ENCODE data around the gene TCP11. TPM values are rescaled to one million over a fixed set of nuclear protein-coding genes. Genes with fewer than 3 reads are reported as not detected.
A peak's percentile ranks its signal among the peaks of the same experiment; 100 is the strongest.

Gene TCP11
- 0.25 TPM in 1 of 2 replicates, not detected in the other for total RNA-seq (2014; rRNA removed; shearing (Covaris generic); ENCODE audit: low replicate concordance)

- no peaks in the 10 kb centered on the region for H3K9me3 ChIP-seq
- DNase-seq: no peak
- no peak within 1 kb of the TSS for H3K4me3 ChIP-seq
- H3K27me3 ChIP-seq: no peaks in the 10 kb centered on the region
- H3K36me3 ChIP-seq: no peaks in the 10 kb centered on the region
Measured at GRCh38 chr6:35141007-35141655, at the start of gene TCP11. Gene TCP11, minus strand, starts transcription at chr6:35141339. Its CDS starts 469 bp downstream, at chr6:35140870.

- H3K9me3 ChIP-seq: no peaks in the 10 kb centered on the region
- H3K27me3 ChIP-seq: no peaks in the 10 kb centered on the region
- no peak for DNase-seq
- no peak overlapping the region for H3K4me3 ChIP-seq
- no peaks in the 10 kb centered on the region for H3K36me3 ChIP-seq
Measured at GRCh38 chr6:35190306-35190705, 49.2 kb upstream of the TCP11 start.

GRCh38 chr6:35188886-35189285 is 47.7 kb upstream of the TCP11 start:
- Histone ChIP-seq H3K27me3 (no peaks in the 10 kb centered on the region), H3K4me3 (no peak overlapping the region)
- DNase-seq: no peak

GRCh38 chr6:35186571-35186970 is 45.4 kb upstream of the TCP11 start:
- H3K27me3 ChIP-seq: no peaks in the 10 kb centered on the region
- H3K4me3 ChIP-seq: no peak overlapping the region
- H3K36me3 ChIP-seq: no peaks in the 10 kb centered on the region
- no peak for DNase-seq
- no peaks in the 10 kb centered on the region for H3K9me3 ChIP-seq

More at GRCh38 chr6:35188886-35189285, 47.7 kb upstream of the TCP11 start:
- Histone ChIP-seq H3K36me3 (no peaks in the 10 kb centered on the region), H3K9me3 (no peaks in the 10 kb centered on the region)

GRCh38 chr6:35185971-35186370 is 44.8 kb upstream of the TCP11 start:
- Histone ChIP-seq H3K36me3 (no peaks in the 10 kb centered on the region), H3K27me3 (no peaks in the 10 kb centered on the region), H3K9me3 (no peaks in the 10 kb centered on the region), H3K4me3 (no peak overlapping the region)
- DNase-seq: no peak

GRCh38 chr6:35185302-35185681 is 44.2 kb upstream of the TCP11 start:
- Histone ChIP-seq H3K27me3 (no peaks in the 10 kb centered on the region), H3K36me3 (no peaks in the 10 kb centered on the region), H3K9me3 (no peaks in the 10 kb centered on the region), H3K4me3 (no peak overlapping the region)
- DNase-seq: peak; percentile 85

GRCh38 chr6:35184580-35185301 is 43.6 kb upstream of the TCP11 start:
- DNase-seq: no peak
- Histone ChIP-seq H3K36me3 (no peaks in the 10 kb centered on the region), H3K27me3 (no peaks in the 10 kb centered on the region), H3K4me3 (no peak overlapping the region), H3K9me3 (no peaks in the 10 kb centered on the region)

- Histone ChIP-seq H3K36me3 (no peaks in the 10 kb centered on the region), H3K9me3 (no peaks in the 10 kb centered on the region), H3K27me3 (no peaks in the 10 kb centered on the region), H3K4me3 (no peak overlapping the region)
- DNase-seq: no peak
Measured at GRCh38 chr6:35183935-35184334, 42.8 kb upstream of the TCP11 start.

GRCh38 chr6:35183281-35183680 is 42.1 kb upstream of the TCP11 start:
- Histone ChIP-seq H3K36me3 (no peaks in the 10 kb centered on the region), H3K27me3 (no peaks in the 10 kb centered on the region), H3K9me3 (no peaks in the 10 kb centered on the region), H3K4me3 (no peak overlapping the region)
- DNase-seq: no peak

- H3K27me3 ChIP-seq: no peaks in the 10 kb centered on the region
- no peak overlapping the region for H3K4me3 ChIP-seq
- no peaks in the 10 kb centered on the region for H3K9me3 ChIP-seq
- DNase-seq: peak; percentile 97
- no peaks in the 10 kb centered on the region for H3K36me3 ChIP-seq
Measured at GRCh38 chr6:35181933-35182612, 40.9 kb upstream of the TCP11 start.

- H3K36me3 ChIP-seq: no peaks in the 10 kb centered on the region
- no peaks in the 10 kb centered on the region for H3K9me3 ChIP-seq
- H3K27me3 ChIP-seq: no peaks in the 10 kb centered on the region
- H3K4me3 ChIP-seq: no peak overlapping the region
- DNase-seq: peak; percentile 85
Measured at GRCh38 chr6:35181308-35181932, 40.3 kb upstream of the TCP11 start.

- DNase-seq: no peak
- Histone ChIP-seq H3K36me3 (no peaks in the 10 kb centered on the region), H3K9me3 (no peaks in the 10 kb centered on the region), H3K4me3 (no peak overlapping the region), H3K27me3 (no peaks in the 10 kb centered on the region)
Measured at GRCh38 chr6:35179901-35180535, 38.9 kb upstream of the TCP11 start.

GRCh38 chr6:35178932-35179832 is 38.0 kb upstream of the TCP11 start:
- H3K27me3 ChIP-seq: no peaks in the 10 kb centered on the region
- no peaks in the 10 kb centered on the region for H3K9me3 ChIP-seq
- DNase-seq: no peak
- no peaks in the 10 kb centered on the region for H3K36me3 ChIP-seq
- no peak overlapping the region for H3K4me3 ChIP-seq

- no peaks in the 10 kb centered on the region for H3K36me3 ChIP-seq
- H3K4me3 ChIP-seq: no peak overlapping the region
- no peaks in the 10 kb centered on the region for H3K9me3 ChIP-seq
- H3K27me3 ChIP-seq: no peaks in the 10 kb centered on the region
- DNase-seq: no peak
Measured at GRCh38 chr6:35178012-35178411, 36.9 kb upstream of the TCP11 start.

- H3K36me3 ChIP-seq: no peaks in the 10 kb centered on the region
Measured at GRCh38 chr6:35177596-35177995, 36.5 kb upstream of the TCP11 start.

GRCh38 chr6:35177157-35177556 is 36.0 kb upstream of the TCP11 start:
- no peak for DNase-seq
- Histone ChIP-seq H3K36me3 (no peaks in the 10 kb centered on the region), H3K9me3 (no peaks in the 10 kb centered on the region), H3K4me3 (no peak overlapping the region), H3K27me3 (no peaks in the 10 kb centered on the region)

More at GRCh38 chr6:35177596-35177995, 36.5 kb upstream of the TCP11 start:
- DNase-seq: no peak
- Histone ChIP-seq H3K27me3 (no peaks in the 10 kb centered on the region), H3K4me3 (no peak overlapping the region), H3K9me3 (no peaks in the 10 kb centered on the region)

Data from MG63 (cell line).